ENCODE data around the gene SAMD11.

Gene SAMD11

GRCh38 chr1:933603-933940 lies 9.8 kb downstream of the SAMD11 start:
- no peak for DNase-seq

GRCh38 chr1:934991-935750 lies 11.4 kb downstream of the SAMD11 start:
- no peak for DNase-seq

- DNase-seq: peak; percentile 78
Measured at GRCh38 chr1:935751-936231, 12.1 kb downstream of the SAMD11 start.

- no peak for DNase-seq
Measured at GRCh38 chr1:936348-937264, 12.9 kb downstream of the SAMD11 start.

- no peak for DNase-seq
Measured at GRCh38 chr1:937521-937920, 13.8 kb downstream of the SAMD11 start.

GRCh38 chr1:938088-938683 lies 14.5 kb downstream of the SAMD11 start:
- DNase-seq: no peak

GRCh38 chr1:938711-939489 lies 15.2 kb downstream of the SAMD11 start:
- no peak for DNase-seq

- DNase-seq: no peak
Measured at GRCh38 chr1:939511-940106, 15.9 kb downstream of the SAMD11 start.

- DNase-seq: peak; percentile 86
Measured at GRCh38 chr1:940107-941014, 16.6 kb downstream of the SAMD11 start.

- DNase-seq: no peak
Measured at GRCh38 chr1:941015-941587, 17.4 kb downstream of the SAMD11 start.

- peak; percentile 95 for DNase-seq
Measured at GRCh38 chr1:941588-942383, 18.1 kb downstream of the SAMD11 start.

GRCh38 chr1:942411-942821 lies 18.7 kb downstream of the SAMD11 start:
- DNase-seq: no peak

- peak; percentile 87 for DNase-seq
Measured at GRCh38 chr1:942864-943533, 19.3 kb downstream of the SAMD11 start.

- DNase-seq: no peak
Measured at GRCh38 chr1:943545-944340, 20.0 kb downstream of the SAMD11 start.

GRCh38 chr1:944341-945325 lies 20.9 kb downstream of the SAMD11 start:
- peak; percentile 70 for DNase-seq

GRCh38 chr1:945688-946556 lies 22.2 kb downstream of the SAMD11 start:
- DNase-seq: no peak

Data from fibroblast of skin of right biceps (primary cell).